Measurements from ENCODE around the gene RCC2.

DNA sequence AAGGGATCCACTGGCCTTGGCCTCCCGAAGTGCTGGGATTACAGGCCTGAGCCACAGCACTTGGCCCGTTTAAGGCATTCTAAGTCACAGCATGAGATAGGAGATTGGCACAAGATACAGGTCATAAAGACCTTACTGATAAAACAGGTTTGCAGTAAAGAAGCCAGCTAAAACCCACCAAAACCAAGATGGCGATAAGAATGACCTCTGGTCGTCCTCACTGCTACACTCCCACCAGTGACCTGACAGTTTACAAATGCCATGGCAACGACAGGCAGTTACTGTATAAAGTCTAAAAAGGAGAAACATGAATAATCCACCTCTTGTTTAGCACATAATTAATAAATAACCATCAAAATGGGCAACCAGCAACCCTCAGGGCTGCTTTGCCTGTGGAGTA, 33.3 kb upstream of the RCC2 start:
- TF ChIP-seq MAFK (IDR thresholded peaks at IDR 0.05; ENCODE audit: low read depth, low read length) (no peak), MXI1 (IDR thresholded peaks at IDR 0.05; ENCODE audit: borderline replicate concordance, low read depth, low read length) (no peak), CEBPB (IDR thresholded peaks at IDR 0.05; ENCODE audit: low read depth, low read length) (no peak), POLR2A (IDR thresholded peaks at IDR 0.05; ENCODE audit: low read depth, low read length) (no peak), MAZ (IDR thresholded peaks at IDR 0.05; ENCODE audit: borderline replicate concordance, low read depth, low read length) (no peak), SMC3 (IDR thresholded peaks at IDR 0.05; ENCODE audit: low read depth, low read length) (no peak)
- TF ChIP-seq, protein P1, sequence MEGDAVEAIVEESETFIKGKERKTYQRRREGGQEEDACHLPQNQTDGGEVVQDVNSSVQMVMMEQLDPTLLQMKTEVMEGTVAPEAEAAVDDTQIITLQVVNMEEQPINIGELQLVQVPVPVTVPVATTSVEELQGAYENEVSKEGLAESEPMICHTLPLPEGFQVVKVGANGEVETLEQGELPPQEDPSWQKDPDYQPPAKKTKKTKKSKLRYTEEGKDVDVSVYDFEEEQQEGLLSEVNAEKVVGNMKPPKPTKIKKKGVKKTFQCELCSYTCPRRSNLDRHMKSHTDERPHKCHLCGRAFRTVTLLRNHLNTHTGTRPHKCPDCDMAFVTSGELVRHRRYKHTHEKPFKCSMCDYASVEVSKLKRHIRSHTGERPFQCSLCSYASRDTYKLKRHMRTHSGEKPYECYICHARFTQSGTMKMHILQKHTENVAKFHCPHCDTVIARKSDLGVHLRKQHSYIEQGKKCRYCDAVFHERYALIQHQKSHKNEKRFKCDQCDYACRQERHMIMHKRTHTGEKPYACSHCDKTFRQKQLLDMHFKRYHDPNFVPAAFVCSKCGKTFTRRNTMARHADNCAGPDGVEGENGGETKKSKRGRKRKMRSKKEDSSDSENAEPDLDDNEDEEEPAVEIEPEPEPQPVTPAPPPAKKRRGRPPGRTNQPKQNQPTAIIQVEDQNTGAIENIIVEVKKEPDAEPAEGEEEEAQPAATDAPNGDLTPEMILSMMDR (conservative IDR thresholded peaks at IDR 0.05; ENCODE audit: low read depth, low read length) = no peak
- TF ChIP-seq, protein P2, sequence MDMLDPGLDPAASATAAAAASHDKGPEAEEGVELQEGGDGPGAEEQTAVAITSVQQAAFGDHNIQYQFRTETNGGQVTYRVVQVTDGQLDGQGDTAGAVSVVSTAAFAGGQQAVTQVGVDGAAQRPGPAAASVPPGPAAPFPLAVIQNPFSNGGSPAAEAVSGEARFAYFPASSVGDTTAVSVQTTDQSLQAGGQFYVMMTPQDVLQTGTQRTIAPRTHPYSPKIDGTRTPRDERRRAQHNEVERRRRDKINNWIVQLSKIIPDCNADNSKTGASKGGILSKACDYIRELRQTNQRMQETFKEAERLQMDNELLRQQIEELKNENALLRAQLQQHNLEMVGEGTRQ (IDR thresholded peaks at IDR 0.05; ENCODE audit: low read depth, low read length) = no peak
